LNCAP (cell line): ENCODE results near the gene IL22.

Experiments used
- TF ChIP-seq, protein P1 (sequence below): fragments of 450-650 bp; IDR thresholded peaks from 2 replicates; pipeline ENCODE4 v1.5.1; 2017; ENCODE audit warnings: mild to moderate bottlenecking

The IL22 gene

DNA sequence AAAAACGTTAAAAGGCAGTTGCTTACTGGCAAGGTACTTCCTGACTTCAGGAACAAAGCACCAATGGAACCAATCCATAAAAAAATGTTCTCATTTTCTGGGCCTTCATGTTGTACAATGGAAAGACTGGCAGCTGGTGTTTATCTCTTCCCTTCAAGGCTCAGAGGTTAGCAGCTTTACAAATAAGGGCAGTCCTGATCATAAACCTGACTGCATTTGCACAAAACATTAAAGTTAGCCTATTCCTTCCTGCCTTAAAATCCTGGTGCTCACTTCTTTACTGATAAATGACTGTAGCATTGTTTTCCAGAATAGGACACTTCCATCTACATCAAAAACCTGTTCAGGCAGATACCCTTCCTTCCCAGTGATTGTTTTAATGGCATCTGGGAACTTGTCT is 47.0 kb downstream of the IL22 start:
- TF ChIP-seq, protein P1, sequence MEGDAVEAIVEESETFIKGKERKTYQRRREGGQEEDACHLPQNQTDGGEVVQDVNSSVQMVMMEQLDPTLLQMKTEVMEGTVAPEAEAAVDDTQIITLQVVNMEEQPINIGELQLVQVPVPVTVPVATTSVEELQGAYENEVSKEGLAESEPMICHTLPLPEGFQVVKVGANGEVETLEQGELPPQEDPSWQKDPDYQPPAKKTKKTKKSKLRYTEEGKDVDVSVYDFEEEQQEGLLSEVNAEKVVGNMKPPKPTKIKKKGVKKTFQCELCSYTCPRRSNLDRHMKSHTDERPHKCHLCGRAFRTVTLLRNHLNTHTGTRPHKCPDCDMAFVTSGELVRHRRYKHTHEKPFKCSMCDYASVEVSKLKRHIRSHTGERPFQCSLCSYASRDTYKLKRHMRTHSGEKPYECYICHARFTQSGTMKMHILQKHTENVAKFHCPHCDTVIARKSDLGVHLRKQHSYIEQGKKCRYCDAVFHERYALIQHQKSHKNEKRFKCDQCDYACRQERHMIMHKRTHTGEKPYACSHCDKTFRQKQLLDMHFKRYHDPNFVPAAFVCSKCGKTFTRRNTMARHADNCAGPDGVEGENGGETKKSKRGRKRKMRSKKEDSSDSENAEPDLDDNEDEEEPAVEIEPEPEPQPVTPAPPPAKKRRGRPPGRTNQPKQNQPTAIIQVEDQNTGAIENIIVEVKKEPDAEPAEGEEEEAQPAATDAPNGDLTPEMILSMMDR, result no peak

DNA sequence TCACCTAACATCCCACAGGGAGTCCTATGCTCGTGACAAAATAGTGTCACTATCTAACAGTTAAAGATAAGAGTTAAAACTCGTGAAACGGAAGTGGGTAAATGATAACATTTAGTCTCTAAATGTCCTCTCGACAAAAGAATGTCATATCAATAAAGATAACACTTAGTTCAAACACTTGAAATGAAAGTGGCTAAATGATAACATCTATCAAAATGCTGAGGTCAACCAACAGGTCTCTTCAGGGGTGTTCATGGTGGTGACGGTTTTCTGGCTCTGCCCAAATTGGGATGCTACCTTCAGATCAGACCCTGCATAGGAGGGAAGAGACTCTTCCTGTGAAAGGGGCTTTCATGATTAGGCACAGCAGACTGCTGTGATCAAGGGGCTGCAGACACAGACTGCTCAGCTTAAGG is 49.9 kb downstream of the IL22 start:
- TF ChIP-seq, protein P1, result no peak

DNA sequence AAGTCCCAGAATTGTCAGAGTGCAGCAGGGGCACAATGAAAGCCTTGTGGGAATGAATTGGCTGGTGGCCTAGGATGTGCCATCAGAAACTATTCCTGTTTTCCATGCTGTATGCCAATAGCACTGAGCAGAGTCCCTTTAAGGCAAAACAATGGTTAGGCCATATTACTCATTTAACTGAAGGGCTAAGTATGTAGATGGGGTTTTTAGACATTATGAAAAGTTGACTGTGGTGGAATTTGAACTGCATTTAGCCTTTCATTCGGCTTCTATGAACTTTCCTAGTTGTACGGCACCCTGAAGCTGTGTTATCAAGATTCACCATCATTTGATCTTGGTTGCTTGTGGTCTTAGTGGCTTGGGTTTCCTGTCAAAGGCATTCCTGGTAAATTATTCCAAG is 52.5 kb downstream of the IL22 start:
- TF ChIP-seq, protein P1, result no peak

DNA sequence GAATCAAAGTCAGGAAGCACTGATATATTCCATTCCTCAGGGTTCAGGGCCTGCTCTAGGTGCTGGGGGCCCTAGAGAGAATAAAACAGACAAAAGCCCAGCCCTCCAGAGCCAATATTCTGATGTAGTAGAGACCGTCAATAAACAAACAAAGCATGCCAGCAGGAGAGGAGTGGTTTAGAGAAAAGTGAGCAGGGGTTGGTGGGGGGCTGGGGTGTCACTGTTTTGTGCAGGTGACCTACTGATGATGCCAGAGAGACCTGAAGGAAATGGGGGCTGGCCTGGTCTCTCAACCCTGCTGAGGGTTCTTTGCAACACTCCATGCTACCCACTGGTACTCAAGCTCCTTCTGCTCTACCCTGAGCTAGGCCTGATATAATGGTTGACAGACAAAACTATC is 54.3 kb downstream of the IL22 start:
- TF ChIP-seq, protein P1, result no peak

DNA sequence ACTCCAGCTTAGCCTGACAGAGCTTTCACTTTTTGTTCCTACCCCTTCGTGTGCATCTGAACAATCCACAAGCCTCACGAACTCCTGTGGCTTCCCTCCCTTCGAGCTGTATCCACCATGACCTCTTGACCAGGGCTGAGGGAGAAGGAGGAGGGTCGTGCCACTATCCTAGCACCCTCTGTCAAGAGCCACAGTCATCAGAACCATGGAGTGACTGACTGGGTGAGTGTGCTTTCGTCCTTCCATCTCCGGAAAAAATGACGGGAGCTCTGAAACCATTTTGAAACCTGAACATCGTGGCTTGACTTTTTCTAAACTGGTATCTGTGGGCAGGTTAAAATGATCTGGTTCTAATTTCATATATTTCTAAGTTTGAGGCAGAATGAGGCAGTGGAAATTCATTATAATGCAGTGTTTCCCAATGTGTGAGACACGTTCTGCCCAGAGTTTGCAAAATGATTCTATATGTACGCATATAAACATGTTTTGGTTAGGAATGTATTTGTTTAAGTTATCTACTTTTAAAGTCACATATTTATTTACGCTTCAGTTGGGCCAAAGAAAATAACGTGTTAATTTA is 54.8 kb downstream of the IL22 start:
- TF ChIP-seq, protein P1, result no peak
